Measurements from ENCODE around the gene ALDH1L1.

DNA sequence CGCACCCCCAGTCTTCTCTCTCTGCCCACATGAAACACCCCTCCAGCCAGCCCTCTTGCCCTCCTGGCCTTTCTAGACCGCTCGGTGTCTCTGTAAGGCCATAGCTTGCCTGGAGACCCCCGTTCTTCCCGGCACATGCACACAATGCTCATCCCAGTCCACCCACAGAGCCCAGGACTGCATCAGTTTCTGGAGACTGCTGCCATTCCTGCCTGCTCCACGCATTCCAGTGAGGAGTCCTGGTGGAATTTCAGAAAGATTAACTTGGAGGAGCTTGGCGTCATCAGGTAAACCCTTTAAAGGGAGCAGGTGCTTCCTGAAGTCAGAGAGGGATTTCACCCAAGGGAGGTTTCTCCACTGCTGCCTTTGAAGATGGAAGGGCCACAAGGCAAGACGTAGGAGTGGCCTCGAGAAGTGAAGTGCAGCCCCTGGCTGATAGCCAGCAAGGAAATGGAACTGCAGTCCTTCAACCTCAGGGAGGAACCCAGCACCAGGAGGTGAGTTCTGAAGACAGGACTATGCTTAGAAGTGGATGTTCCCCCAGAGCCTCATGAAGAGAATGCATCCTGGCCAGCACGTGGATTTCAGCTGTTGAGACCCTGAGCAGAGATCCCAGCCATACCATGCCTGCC lies 115.6 kb downstream of the ALDH1L1 start:
- TF ChIP-seq, protein P1, sequence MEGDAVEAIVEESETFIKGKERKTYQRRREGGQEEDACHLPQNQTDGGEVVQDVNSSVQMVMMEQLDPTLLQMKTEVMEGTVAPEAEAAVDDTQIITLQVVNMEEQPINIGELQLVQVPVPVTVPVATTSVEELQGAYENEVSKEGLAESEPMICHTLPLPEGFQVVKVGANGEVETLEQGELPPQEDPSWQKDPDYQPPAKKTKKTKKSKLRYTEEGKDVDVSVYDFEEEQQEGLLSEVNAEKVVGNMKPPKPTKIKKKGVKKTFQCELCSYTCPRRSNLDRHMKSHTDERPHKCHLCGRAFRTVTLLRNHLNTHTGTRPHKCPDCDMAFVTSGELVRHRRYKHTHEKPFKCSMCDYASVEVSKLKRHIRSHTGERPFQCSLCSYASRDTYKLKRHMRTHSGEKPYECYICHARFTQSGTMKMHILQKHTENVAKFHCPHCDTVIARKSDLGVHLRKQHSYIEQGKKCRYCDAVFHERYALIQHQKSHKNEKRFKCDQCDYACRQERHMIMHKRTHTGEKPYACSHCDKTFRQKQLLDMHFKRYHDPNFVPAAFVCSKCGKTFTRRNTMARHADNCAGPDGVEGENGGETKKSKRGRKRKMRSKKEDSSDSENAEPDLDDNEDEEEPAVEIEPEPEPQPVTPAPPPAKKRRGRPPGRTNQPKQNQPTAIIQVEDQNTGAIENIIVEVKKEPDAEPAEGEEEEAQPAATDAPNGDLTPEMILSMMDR (IDR thresholded peaks at IDR 0.05), result no peak
- TF ChIP-seq POLR2AphosphoS5 (IDR thresholded peaks at IDR 0.05; ENCODE audit: low read depth, low read length) (no peak), SIN3A (IDR thresholded peaks at IDR 0.05; ENCODE audit: borderline replicate concordance, insufficient read depth, low read depth, low read length) (no peak)
- TF ChIP-seq, protein P2, sequence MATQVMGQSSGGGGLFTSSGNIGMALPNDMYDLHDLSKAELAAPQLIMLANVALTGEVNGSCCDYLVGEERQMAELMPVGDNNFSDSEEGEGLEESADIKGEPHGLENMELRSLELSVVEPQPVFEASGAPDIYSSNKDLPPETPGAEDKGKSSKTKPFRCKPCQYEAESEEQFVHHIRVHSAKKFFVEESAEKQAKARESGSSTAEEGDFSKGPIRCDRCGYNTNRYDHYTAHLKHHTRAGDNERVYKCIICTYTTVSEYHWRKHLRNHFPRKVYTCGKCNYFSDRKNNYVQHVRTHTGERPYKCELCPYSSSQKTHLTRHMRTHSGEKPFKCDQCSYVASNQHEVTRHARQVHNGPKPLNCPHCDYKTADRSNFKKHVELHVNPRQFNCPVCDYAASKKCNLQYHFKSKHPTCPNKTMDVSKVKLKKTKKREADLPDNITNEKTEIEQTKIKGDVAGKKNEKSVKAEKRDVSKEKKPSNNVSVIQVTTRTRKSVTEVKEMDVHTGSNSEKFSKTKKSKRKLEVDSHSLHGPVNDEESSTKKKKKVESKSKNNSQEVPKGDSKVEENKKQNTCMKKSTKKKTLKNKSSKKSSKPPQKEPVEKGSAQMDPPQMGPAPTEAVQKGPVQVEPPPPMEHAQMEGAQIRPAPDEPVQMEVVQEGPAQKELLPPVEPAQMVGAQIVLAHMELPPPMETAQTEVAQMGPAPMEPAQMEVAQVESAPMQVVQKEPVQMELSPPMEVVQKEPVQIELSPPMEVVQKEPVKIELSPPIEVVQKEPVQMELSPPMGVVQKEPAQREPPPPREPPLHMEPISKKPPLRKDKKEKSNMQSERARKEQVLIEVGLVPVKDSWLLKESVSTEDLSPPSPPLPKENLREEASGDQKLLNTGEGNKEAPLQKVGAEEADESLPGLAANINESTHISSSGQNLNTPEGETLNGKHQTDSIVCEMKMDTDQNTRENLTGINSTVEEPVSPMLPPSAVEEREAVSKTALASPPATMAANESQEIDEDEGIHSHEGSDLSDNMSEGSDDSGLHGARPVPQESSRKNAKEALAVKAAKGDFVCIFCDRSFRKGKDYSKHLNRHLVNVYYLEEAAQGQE (IDR thresholded peaks at IDR 0.05; ENCODE audit: insufficient read depth in 1 of 2, low read depth in 2 of 2, low read length in 1 of 2), result no peak
